ENCODE measurements around the gene PLCXD3. TPM values are rescaled to one million over a fixed set of nuclear protein-coding genes. Genes with fewer than 3 reads are reported as not detected.

PLCXD3 gene
- total and polyA plus RNA-seq, 9 of the 15 experiments (the other 6 are each of a cell fraction or from before 2014, with no cell fraction given): not detected

DNA sequence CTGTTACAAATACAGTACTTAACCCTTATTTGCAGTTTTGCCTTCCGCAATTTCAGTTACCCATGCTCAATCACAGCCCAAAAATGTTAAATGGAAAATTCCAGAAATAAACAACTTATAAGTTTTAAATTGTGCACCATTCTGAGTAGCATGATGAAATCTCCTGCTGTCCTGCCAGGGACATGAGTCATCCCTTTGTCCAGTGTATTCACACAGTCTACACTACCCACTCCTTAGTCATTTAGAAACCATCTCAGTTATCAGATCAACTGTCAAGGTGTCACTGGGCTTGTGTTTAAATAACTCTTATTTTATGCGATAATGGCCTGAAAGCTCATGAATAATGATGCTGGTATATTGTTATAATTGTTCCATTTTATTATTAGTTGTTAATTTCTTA is 95.8 kb downstream of the PLCXD3 start (continued):
- TF ChIP-seq MEIS2 (IDR thresholded peaks at IDR 0.05; ENCODE audit: partially characterized antibody) (peak; percentile 63), TAF1 (IDR thresholded peaks at IDR 0.05; ENCODE audit: control insufficient read depth, extremely low read depth, insufficient read depth, low read length, severe bottlenecking) (no peak), CHD2 (IDR thresholded peaks at IDR 0.05; ENCODE audit: low read depth, low read length) (no peak), NR4A1 (CRISPR knock-in tag; IDR thresholded peaks at IDR 0.05) (no peak), NR4A1 (tag; IDR thresholded peaks at IDR 0.05) (no peak), GABPB2 (CRISPR knock-in tag; conservative IDR thresholded peaks at IDR 0.05) (no peak), ZC3H8 (IDR thresholded peaks at IDR 0.05) (no peak), DDX20 (tag; IDR thresholded peaks at IDR 0.05; ENCODE audit: low read depth) (no peak), KDM2B (CRISPR knock-in tag; IDR thresholded peaks at IDR 0.05) (no peak), HLTF (IDR thresholded peaks at IDR 0.05) (no peak), XRCC3 (IDR thresholded peaks at IDR 0.05) (no peak), DACH1 (IDR thresholded peaks at IDR 0.05; ENCODE audit: partially characterized antibody) (no peak), DMBX1 (CRISPR knock-in tag; IDR thresholded peaks at IDR 0.05; ENCODE audit: borderline replicate concordance) (no peak), HMGN3 (IDR thresholded peaks at IDR 0.05; ENCODE audit: borderline replicate concordance, extremely low read depth, insufficient read length, low read depth, low read length) (no peak), ZNF224 (CRISPR knock-in tag; IDR thresholded peaks at IDR 0.05) (no peak), ATF3 (IDR thresholded peaks at IDR 0.05) (peak; percentile 82), ATF3 (CRISPR knock-in tag; conservative IDR thresholded peaks at IDR 0.05) (no peak), IRF2 (CRISPR knock-in tag; IDR thresholded peaks at IDR 0.05) (no peak), SPI1 (IDR thresholded peaks at IDR 0.05; ENCODE audit: borderline replicate concordance, low read depth, low read length) (no peak), NFYB (IDR thresholded peaks at IDR 0.05; ENCODE audit: extremely low read depth, insufficient read length) (no peak), U2AF1 (optimal IDR thresholded peaks at IDR 0.05; ENCODE audit: low read depth, low read length) (no peak), CEBPG (CRISPR knock-in tag; IDR thresholded peaks at IDR 0.05) (no peak), CEBPG (tag; conservative IDR thresholded peaks at IDR 0.05 in 1 of 2, IDR thresholded peaks at IDR 0.05 in 1 of 2) (peak; percentile 47 to 80; a peak in 3 of 4 replicates), ZNF830 (CRISPR knock-in tag; IDR thresholded peaks at IDR 0.05) (no peak), KAT8 (IDR thresholded peaks at IDR 0.05; ENCODE audit: low read depth) (no peak), SAFB (IDR thresholded peaks at IDR 0.05; ENCODE audit: borderline replicate concordance, low read depth, low read length) (no peak), ATF7 (IDR thresholded peaks at IDR 0.05) (no peak)
- TF ChIP-seq, protein P1, sequence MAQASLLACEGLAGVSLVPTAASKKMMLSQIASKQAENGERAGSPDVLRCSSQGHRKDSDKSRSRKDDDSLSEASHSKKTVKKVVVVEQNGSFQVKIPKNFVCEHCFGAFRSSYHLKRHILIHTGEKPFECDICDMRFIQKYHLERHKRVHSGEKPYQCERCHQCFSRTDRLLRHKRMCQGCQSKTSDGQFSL (CRISPR knock-in tag; IDR thresholded peaks at IDR 0.05): no peak
- TF ChIP-seq, protein P1 (tag; IDR thresholded peaks at IDR 0.05): no peak
- TF ChIP-seq, protein P2, sequence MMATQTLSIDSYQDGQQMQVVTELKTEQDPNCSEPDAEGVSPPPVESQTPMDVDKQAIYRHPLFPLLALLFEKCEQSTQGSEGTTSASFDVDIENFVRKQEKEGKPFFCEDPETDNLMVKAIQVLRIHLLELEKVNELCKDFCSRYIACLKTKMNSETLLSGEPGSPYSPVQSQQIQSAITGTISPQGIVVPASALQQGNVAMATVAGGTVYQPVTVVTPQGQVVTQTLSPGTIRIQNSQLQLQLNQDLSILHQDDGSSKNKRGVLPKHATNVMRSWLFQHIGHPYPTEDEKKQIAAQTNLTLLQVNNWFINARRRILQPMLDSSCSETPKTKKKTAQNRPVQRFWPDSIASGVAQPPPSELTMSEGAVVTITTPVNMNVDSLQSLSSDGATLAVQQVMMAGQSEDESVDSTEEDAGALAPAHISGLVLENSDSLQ (IDR thresholded peaks at IDR 0.05): no peak

Data from K562 (cell line).